ENCODE results near the gene GID4.

GID4 gene

GRCh38 chr17:18056214-18056613 is 17.0 kb downstream of the GID4 start:
- Histone ChIP-seq H3K4me1 (ENCODE audit: control insufficient read depth in 2 of 2, insufficient read depth in 1 of 2, low read depth in 1 of 2, low read length in 2 of 2) (no peaks in the 10 kb centered on the region), H4K8ac (ENCODE audit: low read depth, low read length) (no peak overlapping the region), H2BK120ac (ENCODE audit: low read depth, low read length) (no peak overlapping the region)

GRCh38 chr17:18059283-18059682 is 20.1 kb downstream of the GID4 start:
- H3K36me3 ChIP-seq (replicated peaks in 1 of 2; ENCODE audit: control insufficient read depth in 2 of 2, insufficient read depth in 2 of 2, low read length in 2 of 2), result peaks cover 20 to 63% of the 10 kb centered on the region in 2 donors
- H2AFZ ChIP-seq (ENCODE audit: low read length), result no peak overlapping the region
- no peaks in the 10 kb centered on the region for H3K79me1 ChIP-seq (ENCODE audit: low read depth, low read length)
- no peak overlapping the region for H2BK120ac ChIP-seq (ENCODE audit: low read depth, low read length)
- H3K14ac ChIP-seq (ENCODE audit: low read length), result no peak overlapping the region
- no peak overlapping the region for H3K4ac ChIP-seq (ENCODE audit: low read length)
- no peak overlapping the region for H3K9ac ChIP-seq (ENCODE audit: low read depth, low read length, poor library complexity)
- no peak overlapping the region for H3K4me3 ChIP-seq (ENCODE audit: low read length in 2 of 2)
- no peak overlapping the region for H2AK5ac ChIP-seq (ENCODE audit: low read depth, low read length)
- H4K8ac ChIP-seq (ENCODE audit: low read depth, low read length), result no peak overlapping the region
- H3K18ac ChIP-seq (ENCODE audit: low read length), result no peak overlapping the region
- no peaks in the 10 kb centered on the region for H3K9me3 ChIP-seq (replicated peaks in 1 of 2; ENCODE audit: control insufficient read depth in 2 of 2, insufficient read depth in 1 of 2, low read depth in 1 of 2, low read length in 2 of 2)
- no peak overlapping the region for H2BK5ac ChIP-seq (ENCODE audit: low read length)
- H3K27me3 ChIP-seq (ENCODE audit: control insufficient read depth in 3 of 3, insufficient read depth in 3 of 3, low read depth in 1 of 3, low read length in 3 of 3), result no peaks in the 10 kb centered on the region
- no peak overlapping the region for H2BK12ac ChIP-seq (ENCODE audit: low read length)
- H3K4me2 ChIP-seq (ENCODE audit: insufficient read depth, low read length, poor library complexity, severe bottlenecking), result no peak overlapping the region
- H4K91ac ChIP-seq (ENCODE audit: low read depth, low read length, poor library complexity), result no peak overlapping the region
- no peak for DNase-seq (ENCODE audit: low spot score)
- no peak overlapping the region for H2BK15ac ChIP-seq (ENCODE audit: low read length)
- no CpG with 5 or more reads among the region's 5 CpGs for WGBS, 2 donors (ENCODE audit: extremely low coverage in 2 of 2, insufficient read length in 2 of 2, insufficient replicate concordance in 1 of 2)
- H3K4me1 ChIP-seq (ENCODE audit: control insufficient read depth in 2 of 2, insufficient read depth in 1 of 2, low read depth in 1 of 2, low read length in 2 of 2), result no peaks in the 10 kb centered on the region
- no peak overlapping the region for H3K27ac ChIP-seq (replicated peaks; ENCODE audit: low read length)
- no peak overlapping the region for H3K23ac ChIP-seq (ENCODE audit: low read depth, low read length, poor library complexity)

More at GRCh38 chr17:18056214-18056613, 17.0 kb downstream of the GID4 start:
- Histone ChIP-seq H3K23ac (ENCODE audit: low read depth, low read length, poor library complexity) (no peak overlapping the region), H3K4ac (ENCODE audit: low read length) (no peak overlapping the region), H2BK5ac (ENCODE audit: low read length) (no peak overlapping the region), H3K9me3 (replicated peaks in 1 of 2; ENCODE audit: control insufficient read depth in 2 of 2, insufficient read depth in 1 of 2, low read depth in 1 of 2, low read length in 2 of 2) (no peaks in the 10 kb centered on the region), H4K91ac (ENCODE audit: low read depth, low read length, poor library complexity) (no peak overlapping the region), H3K79me1 (ENCODE audit: low read depth, low read length) (no peaks in the 10 kb centered on the region), H2BK12ac (ENCODE audit: low read length) (no peak overlapping the region), H3K27me3 (ENCODE audit: control insufficient read depth in 3 of 3, insufficient read depth in 3 of 3, low read depth in 1 of 3, low read length in 3 of 3) (no peaks in the 10 kb centered on the region), H3K4me3 (ENCODE audit: low read length in 2 of 2) (no peak overlapping the region), H2AFZ (ENCODE audit: low read length) (no peak overlapping the region), H3K36me3 (replicated peaks in 1 of 2; ENCODE audit: control insufficient read depth in 2 of 2, insufficient read depth in 2 of 2, low read length in 2 of 2) (peaks cover 15 to 61% of the 10 kb centered on the region in 2 donors), H3K14ac (ENCODE audit: low read length) (no peak overlapping the region), H3K27ac (replicated peaks; ENCODE audit: low read length) (no peak overlapping the region), H3K4me2 (ENCODE audit: insufficient read depth, low read length, poor library complexity, severe bottlenecking) (no peak overlapping the region), H2AK5ac (ENCODE audit: low read depth, low read length) (no peak overlapping the region), H3K18ac (ENCODE audit: low read length) (no peak overlapping the region), H3K9ac (ENCODE audit: low read depth, low read length, poor library complexity) (no peak overlapping the region), H2BK15ac (ENCODE audit: low read length) (no peak overlapping the region)
- WGBS, 2 donors (ENCODE audit: extremely low coverage in 2 of 2, insufficient read length in 2 of 2, insufficient replicate concordance in 1 of 2), result no CpG with 5 or more reads among the region's 3 CpGs
- DNase-seq (ENCODE audit: low spot score), result no peak

GRCh38 chr17:18064053-18064452 is 24.8 kb downstream of the GID4 start:
- Histone ChIP-seq H3K4ac (ENCODE audit: low read length) (no peak overlapping the region), H3K4me1 (ENCODE audit: control insufficient read depth in 2 of 2, insufficient read depth in 1 of 2, low read depth in 1 of 2, low read length in 2 of 2) (no peaks in the 10 kb centered on the region), H2AFZ (ENCODE audit: low read length) (no peak overlapping the region), H2BK15ac (ENCODE audit: low read length) (no peak overlapping the region), H2BK120ac (ENCODE audit: low read depth, low read length) (no peak overlapping the region), H3K27me3 (ENCODE audit: control insufficient read depth in 3 of 3, insufficient read depth in 3 of 3, low read depth in 1 of 3, low read length in 3 of 3) (no peaks in the 10 kb centered on the region), H2BK12ac (ENCODE audit: low read length) (no peak overlapping the region), H2BK5ac (ENCODE audit: low read length) (no peak overlapping the region), H2AK5ac (ENCODE audit: low read depth, low read length) (no peak overlapping the region), H3K4me2 (ENCODE audit: insufficient read depth, low read length, poor library complexity, severe bottlenecking) (no peak overlapping the region), H3K23ac (ENCODE audit: low read depth, low read length, poor library complexity) (no peak overlapping the region), H4K8ac (ENCODE audit: low read depth, low read length) (no peak overlapping the region), H3K18ac (ENCODE audit: low read length) (no peak overlapping the region), H3K4me3 (ENCODE audit: low read length in 2 of 2) (no peak overlapping the region), H3K14ac (ENCODE audit: low read length) (no peak overlapping the region), H3K36me3 (replicated peaks in 1 of 2; ENCODE audit: control insufficient read depth in 2 of 2, insufficient read depth in 2 of 2, low read length in 2 of 2) (peaks cover 15 to 59% of the 10 kb centered on the region in 2 donors), H4K91ac (ENCODE audit: low read depth, low read length, poor library complexity) (no peak overlapping the region), H3K9ac (ENCODE audit: low read depth, low read length, poor library complexity) (no peak overlapping the region), H3K9me3 (replicated peaks in 1 of 2; ENCODE audit: control insufficient read depth in 2 of 2, insufficient read depth in 1 of 2, low read depth in 1 of 2, low read length in 2 of 2) (no peaks in the 10 kb centered on the region), H3K27ac (replicated peaks; ENCODE audit: low read length) (no peak overlapping the region), H3K79me1 (ENCODE audit: low read depth, low read length) (no peaks in the 10 kb centered on the region)
- DNase-seq (ENCODE audit: low spot score), result no peak
- no CpG with 5 or more reads among the region's 2 CpGs for WGBS, 2 donors (ENCODE audit: extremely low coverage in 2 of 2, insufficient read length in 2 of 2, insufficient replicate concordance in 1 of 2)

- Histone ChIP-seq H3K18ac (ENCODE audit: low read length) (no peak overlapping the region), H3K4ac (ENCODE audit: low read length) (no peak overlapping the region), H2BK12ac (ENCODE audit: low read length) (no peak overlapping the region), H3K9ac (ENCODE audit: low read depth, low read length, poor library complexity) (no peak overlapping the region), H3K23ac (ENCODE audit: low read depth, low read length, poor library complexity) (no peak overlapping the region), H2AFZ (ENCODE audit: low read length) (no peak overlapping the region), H3K4me1 (ENCODE audit: control insufficient read depth in 2 of 2, insufficient read depth in 1 of 2, low read depth in 1 of 2, low read length in 2 of 2) (no peaks in the 10 kb centered on the region), H3K36me3 (replicated peaks in 1 of 2; ENCODE audit: control insufficient read depth in 2 of 2, insufficient read depth in 2 of 2, low read length in 2 of 2) (peaks cover 12 to 49% of the 10 kb centered on the region in 2 donors), H3K27ac (replicated peaks; ENCODE audit: low read length) (no peak overlapping the region), H2BK15ac (ENCODE audit: low read length) (no peak overlapping the region), H3K79me1 (ENCODE audit: low read depth, low read length) (no peaks in the 10 kb centered on the region), H2BK120ac (ENCODE audit: low read depth, low read length) (no peak overlapping the region), H3K14ac (ENCODE audit: low read length) (no peak overlapping the region), H3K27me3 (ENCODE audit: control insufficient read depth in 3 of 3, insufficient read depth in 3 of 3, low read depth in 1 of 3, low read length in 3 of 3) (no peaks in the 10 kb centered on the region), H2AK5ac (ENCODE audit: low read depth, low read length) (no peak overlapping the region), H3K9me3 (replicated peaks in 1 of 2; ENCODE audit: control insufficient read depth in 2 of 2, insufficient read depth in 1 of 2, low read depth in 1 of 2, low read length in 2 of 2) (no peaks in the 10 kb centered on the region), H3K4me2 (ENCODE audit: insufficient read depth, low read length, poor library complexity, severe bottlenecking) (no peak overlapping the region), H2BK5ac (ENCODE audit: low read length) (no peak overlapping the region), H3K4me3 (ENCODE audit: low read length in 2 of 2) (no peak overlapping the region), H4K8ac (ENCODE audit: low read depth, low read length) (no peak overlapping the region), H4K91ac (ENCODE audit: low read depth, low read length, poor library complexity) (no peak overlapping the region)
- DNase-seq (ENCODE audit: low spot score), result no peak
- WGBS, 2 donors (ENCODE audit: extremely low coverage in 2 of 2, insufficient read length in 2 of 2, insufficient replicate concordance in 1 of 2), result no CpG with 5 or more reads among the region's 11 CpGs
These were observed 26.3 kb downstream of the GID4 start for GRCh38 chr17:18065546-18065945.
